Stimulated activated CD4-positive, alpha-beta T cell treated with anti-CD3 and anti-CD28 coated beads, Interleukin-2, amount 100 ng/mL, for 4 hours (primary cell): Measurements from ENCODE around the gene ZDHHC4.
"Not testable (repeated sequence)": the region's sequence is repeated elsewhere in the genome, so short reads cannot be mapped to it uniquely, and the experiment has no call there.

Experiments used
- DNase-seq: peaks from one replicate; pipeline ENCODE4 v3.0.0-alpha.2; 2020; ENCODE audit warnings: low read depth

ZDHHC4 gene

DNA sequence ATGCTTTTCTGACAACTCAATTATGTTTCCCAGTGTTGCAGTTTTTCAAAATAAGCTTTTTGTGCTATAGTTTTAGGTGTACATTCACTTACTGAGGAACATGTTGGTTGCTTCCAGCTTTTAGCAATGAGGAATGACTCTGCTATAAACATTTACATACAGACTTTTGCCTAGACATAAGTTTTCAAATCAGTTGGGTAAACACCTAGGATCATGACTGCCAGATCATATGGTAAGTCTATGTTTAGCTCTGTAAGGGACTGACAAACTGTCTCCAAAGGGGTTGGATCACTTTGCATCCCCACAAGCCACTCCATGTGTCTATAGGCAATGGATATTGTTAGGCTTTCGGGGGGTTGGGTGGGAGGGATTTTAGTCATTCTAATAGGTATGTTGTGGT lies 15.1 kb upstream of the ZDHHC4 start:
- no peak for DNase-seq

DNA sequence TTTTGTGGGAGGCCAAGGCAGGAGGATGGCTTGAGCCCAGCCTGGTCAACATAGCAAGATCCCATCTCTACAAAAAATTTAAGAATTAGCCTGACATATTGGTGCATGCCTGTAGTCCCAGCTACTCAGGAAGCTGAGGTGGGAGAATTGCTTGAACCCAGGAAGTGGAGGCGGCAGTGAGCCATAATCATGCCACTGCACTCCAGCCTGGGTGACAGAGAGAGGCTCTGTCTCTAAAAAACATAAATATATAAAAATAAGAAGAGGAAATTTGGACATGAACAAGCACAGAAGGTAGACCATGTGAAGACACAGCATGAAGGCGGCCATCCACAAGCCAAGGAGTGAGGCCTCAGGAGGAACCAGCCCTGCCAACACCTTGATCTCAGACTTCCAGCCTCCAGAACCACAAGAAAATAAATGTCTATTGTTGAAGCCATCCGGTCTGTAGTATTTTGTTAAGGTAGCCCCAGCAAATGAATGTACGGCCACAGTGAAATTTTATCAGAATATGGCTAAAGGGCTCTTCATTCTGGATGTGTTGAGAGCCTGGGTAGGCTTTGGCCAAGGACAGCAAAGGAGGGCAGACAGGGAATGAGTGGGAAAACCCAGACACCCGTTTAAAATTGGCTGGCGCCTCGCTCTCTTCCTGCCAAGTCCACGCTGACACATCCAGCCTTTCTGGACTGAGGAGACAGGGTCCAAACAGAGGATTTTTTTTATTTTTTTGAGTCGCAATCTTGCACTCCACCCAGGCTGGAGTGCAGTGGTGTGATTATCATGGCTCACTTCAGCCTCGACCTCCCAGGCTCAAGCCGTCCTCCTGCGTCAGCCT lies 13.1 kb upstream of the ZDHHC4 start:
- no peak for DNase-seq

DNA sequence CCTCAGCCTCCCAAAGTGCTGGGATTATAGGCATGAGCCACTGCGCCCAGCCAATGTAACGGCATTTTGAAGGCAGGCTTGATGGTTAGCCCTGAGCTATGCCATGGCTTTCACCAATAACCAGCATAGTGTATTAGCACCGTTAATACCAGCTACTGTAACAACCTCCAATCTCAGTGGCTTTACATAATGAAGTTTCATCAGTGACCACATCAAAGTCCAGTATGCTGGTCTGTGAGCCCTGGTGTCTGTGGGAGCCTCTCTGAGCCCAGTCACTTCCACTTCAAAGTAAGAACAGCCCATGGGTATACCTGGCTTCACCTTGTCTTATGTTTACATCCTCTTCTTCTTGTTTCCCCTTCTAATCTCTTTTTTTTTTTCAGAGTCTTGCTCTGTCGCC lies 11.6 kb upstream of the ZDHHC4 start:
- DNase-seq: no peak

DNA sequence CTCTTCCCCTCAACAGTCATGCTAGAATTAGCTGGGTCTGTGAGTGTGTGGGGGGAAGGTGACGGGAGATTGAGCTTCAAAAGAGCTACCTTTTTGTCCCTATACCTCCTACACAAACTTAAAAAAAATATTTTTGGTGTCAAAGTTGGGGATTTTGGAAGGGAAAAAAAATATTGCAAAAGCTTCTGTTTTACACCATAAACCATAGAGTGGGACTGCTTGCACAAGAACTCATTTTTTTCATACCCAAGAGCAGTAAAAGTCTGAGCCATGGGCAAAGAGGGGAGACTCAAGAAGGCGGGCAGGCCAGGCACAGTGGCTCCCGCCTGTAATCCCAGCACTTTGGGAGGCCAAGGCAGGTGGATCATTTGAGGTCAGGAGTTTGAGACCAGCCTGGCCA lies 9.4 kb upstream of the ZDHHC4 start:
- no peak for DNase-seq

DNA sequence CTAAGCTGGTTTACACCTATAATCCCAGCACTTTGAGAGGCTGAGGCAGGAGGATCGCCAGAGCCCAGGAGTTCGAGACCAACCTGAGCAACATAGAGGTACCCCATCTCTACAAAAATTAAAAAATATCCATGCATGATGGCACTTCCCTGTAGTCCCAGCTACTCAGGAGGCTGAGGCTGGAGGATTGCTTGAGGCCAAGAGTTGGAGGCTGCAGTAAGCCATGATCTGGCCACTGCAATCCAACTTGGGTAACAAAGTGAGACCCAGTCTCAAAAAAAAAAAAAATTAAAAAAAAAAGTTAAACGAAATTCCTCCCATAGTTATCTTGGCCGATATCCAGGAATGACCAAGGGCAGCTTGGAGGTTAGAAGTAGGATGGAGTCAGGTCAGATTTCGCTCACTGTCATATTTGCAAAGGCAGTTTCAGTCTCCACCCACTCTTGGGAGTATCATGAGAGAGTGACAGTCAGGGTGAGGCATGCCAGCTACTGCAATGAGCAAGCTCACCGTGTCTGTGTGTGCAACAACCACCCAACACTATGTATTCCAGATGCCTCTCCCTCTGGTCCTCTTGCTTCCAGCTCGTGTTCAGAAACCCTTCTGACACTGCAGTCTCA lies 6.0 kb upstream of the ZDHHC4 start:
- no peak for DNase-seq

DNA sequence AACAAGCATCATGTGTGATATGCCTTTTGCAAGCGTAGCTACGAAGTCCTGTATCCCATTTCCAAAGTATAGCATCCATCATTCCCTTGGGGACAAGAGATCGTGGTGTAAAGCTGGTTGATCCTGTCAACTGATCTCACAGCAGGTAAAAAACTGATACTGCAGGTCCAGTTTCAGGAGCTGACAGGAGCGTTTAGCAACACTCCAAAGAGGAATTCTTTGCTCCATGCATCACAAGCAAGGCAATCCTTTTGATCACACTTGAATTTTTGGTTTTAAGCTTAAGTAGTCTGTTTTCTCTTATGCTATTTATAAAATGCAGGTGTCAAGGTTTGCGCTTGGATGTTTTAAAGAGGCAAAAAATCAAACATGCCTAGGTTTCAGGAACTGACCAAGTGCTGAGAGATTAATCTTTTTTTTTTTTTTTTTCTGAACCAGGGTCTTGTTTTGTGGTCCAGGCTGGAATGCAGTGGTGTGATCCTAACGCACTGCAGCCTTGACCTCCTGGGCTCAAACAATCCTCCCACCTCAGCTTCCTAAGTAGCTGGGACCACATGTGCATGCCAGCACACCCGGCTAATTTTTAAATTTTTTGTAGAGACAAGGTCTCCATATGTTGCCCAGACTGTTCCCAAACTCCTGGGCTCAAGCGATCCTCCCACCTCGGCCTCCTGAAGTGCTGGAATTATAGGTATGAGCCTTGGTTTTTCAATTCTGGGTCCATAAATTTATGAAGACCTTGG lies 1.8 kb upstream of the ZDHHC4 start:
- no peak for DNase-seq

DNA sequence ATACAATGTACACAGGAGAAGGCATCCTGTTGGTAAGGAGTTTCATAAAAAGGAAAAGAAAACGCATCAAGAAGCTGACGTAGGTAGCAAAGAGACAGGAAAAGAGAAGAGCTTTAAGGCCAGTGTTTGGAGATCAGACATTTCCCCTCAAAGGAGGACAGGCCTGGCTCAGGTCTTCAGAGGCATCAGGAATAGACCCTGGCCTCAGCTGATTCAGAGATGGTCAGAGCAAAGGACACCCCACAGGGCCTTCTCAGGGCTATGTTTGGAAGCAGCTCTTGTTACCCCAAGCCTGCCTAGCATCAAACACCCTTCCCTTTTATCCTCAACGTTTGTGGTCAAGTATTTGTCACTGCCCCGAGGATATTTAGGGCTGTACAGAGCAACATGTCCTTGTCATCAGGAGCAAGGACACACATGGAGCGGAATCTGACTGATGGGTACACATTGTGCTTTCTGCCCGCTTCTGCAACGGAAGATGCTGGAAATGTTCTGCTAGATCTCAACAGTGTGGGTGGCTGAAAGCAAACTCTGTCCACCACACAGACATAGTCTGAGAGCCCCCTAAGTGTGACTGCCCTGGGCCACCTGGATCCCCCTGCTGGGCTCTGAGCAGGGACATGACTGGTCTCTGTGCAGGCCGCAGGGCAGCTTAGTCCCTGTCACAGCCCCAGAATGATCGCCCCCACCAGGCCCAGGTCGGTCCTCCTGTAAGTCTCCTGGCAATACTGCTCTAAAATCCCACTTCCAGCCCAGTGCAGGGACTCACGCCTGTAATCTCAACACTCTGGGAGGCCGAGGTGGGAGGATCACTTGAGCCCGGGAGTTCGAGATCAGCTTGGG lies 1.0 kb upstream of the ZDHHC4 start:
- DNase-seq: no peak

DNA sequence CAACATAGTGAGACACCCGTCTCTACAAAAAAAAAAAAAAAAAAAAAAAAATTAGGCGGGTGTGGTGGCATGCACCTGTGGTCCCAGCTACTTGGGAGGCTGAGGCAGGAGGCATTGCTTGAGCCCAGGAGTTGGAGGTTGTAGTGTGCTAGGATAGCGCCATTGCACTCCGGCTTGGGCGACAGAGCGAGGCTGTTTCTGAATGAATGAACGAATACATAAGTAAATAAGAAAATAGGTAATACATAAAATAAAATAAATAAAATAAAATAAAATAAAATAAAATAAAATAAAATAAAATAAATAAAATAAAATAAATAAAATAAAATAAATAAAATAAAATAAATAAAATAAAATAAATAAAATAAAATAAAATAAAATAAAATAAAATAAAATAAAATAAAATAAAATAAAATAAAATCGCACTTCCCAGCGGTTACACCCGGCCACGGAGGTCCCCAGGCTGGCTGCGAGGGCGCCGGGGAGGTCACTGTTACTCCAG lies 336 bp upstream of the ZDHHC4 start:
- not testable (repeated sequence) for DNase-seq

DNA sequence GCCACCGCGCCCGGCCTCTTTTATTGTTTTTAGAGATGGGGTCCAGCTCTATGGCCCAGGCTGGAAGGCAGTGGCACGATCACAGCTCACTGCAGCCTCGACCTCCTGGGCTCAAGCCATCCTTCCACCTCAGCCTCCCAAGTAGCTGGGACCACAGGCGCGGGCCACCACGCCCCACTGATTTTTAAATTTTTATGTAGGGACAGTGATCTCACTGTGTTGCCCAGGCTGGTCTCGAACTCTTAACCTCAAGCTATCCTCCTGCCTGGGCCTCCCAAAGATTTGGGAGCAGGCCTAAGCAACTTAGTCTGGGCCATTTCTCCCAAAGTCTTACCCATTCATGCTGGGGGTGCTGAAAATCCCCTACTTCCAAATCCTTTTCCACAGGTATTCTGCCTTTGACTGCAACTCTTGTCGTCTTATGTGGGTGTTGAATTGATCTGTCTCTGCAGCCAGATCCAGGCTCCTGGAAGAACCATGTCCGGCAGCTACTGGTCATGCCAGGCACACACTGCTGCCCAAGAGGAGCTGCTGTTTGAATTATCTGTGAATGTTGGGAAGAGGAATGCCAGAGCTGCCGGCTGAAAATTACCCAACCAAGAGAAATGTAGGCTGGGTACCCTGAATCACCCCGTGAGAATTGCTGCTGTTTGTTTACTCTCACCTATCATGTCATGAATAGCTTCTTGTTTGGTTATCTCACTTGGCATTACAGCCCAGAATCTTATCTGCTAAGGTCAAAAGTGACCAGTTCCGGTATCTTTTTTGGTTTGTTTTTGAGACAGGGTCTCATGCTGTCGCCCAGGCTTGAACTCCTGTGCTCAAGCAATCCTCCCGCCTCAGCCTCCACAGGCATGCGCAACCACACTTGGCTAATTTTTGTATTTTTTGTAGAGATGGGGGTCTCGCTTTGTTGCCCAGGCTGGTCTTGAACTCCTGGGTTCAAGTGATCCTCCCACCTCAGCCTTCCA lies 1.1 kb downstream of the ZDHHC4 start:
- DNase-seq: no peak

DNA sequence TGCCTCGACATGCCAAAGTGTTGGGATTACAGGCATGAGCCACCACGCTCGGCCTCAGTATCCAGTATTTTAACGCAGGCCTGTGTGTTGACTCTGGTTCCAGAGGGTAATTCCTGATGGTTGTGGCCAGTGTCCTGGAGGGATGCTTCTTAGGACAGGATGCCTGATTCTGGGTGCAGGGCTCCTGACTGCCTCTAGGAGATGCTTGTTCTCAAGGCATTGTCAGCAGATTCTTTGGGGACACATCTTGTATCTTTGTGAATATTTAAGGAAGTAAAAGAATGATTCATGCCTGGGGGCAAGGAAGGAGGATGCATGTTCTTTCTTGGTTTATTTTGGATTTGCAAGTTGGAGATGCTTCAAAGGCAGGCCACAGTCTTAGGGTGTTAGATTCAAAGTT lies 2.2 kb downstream of the ZDHHC4 start:
- no peak for DNase-seq

DNA sequence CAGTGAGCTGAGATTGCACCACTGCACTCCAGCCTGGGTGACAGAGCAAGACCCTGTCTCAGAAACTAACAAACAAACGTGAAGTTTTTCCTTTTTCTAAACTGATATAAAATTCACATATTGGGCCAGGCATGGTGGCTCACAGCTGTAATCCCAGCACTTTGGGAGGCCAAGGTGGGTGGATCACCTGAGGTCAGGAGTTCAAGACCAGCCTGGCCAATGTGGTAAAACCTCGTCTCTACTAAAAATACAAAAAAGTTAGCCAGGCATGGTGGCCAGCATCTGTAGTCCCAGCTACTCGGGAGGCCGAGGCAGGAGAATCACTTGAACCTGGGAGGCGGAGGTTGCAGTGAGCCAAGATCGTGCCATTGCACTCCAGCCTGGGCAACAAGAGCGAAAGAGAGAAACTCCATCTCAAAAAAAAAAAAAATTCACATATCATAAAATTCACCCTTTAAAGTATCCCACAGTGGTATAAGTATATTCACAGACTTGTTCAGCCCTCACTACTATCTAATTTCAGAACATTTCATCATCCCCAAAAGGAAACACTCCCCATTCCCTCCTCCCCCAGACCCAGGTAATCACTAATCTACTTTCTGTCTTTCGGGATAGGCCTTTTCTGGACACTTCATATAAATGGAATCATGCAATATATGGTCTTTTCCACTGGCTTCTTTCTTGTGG lies 8.6 kb downstream of the ZDHHC4 start:
- not testable (repeated sequence) for DNase-seq

DNA sequence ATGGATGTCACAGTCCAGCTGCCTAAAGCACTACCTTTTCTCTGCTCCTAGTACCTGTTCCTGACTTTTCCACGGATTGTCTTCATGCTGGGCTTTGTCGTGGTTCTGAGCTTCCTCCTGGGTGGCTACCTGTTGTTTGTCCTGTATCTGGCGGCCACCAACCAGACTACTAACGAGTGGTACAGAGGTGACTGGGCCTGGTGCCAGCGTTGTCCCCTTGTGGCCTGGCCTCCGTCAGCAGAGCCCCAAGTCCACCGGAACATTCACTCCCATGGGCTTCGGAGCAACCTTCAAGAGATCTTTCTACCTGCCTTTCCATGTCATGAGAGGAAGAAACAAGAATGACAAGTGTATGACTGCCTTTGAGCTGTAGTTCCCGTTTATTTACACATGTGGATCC lies 11.3 kb downstream of the ZDHHC4 start:
- DNase-seq: no peak

DNA sequence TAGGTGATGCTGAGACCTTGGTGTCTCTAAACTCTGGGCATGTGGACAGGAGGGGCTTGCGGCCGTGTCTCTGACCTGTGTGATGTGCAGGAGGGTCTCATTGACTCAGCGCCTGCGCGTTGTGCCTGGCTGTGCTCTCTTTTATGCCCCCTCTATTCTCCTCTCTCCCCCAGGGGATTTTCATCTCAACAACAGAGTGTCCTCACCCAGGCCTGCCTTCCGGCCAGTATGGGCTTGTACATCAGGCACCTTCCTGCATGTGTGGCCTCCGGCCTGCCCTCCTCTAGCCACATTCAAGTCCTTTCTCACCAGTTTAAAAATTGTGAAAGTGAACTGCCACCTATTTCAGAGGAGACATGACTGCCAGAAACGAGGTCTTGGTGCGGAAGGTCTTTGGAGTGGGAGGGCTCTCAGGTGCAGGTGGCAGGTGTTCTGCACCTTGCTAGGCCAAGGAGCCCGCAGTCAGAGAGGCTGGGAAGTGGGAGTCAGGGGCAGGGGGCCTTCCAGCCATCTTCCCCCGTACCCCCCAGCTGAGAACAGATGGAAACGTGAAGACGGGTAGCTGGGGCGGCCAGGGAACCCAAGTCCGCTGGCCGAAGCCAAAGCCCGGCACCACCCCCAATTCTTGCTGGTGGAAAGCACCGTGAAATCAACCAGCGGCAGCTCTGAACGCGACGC lies 12.0 kb downstream of the ZDHHC4 start:
- no peak for DNase-seq

DNA sequence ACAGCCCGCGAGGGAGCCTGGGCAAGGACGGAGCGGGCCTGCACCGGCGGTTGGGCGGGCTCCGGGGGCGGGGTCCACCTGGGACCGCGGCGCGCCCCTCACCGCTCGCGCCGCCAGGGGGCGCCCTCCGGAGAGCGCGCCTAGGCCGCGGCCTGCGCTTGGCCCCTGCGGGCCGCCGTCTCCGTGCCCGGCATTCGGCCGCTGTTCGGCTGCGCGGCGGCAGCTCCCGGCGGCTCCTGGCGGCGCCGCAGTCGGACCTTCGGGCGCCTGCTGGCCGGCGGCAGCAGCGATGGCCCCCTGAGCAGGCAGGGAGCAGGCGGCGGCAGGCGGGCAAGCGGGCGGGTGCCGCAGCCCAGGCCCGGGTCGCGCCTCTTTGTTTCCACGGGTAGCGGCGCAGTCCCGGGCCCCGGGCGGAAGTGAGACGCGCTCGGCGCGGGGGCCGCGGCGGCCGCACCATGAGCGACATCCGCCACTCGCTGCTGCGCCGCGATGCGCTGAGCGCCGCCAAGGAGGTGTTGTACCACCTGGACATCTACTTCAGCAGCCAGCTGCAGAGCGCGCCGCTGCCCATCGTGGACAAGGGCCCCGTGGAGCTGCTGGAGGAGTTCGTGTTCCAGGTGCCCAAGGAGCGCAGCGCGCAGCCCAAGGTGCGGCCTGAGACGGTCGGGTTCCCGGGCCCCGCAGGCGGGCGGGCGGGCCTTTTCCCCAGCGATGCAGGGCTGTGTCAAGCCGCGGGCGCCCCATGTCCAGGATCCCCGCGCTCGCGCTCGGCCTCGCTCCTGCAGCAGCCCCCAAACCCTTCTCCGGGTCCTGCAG lies 12.8 kb downstream of the ZDHHC4 start, which contains the start of gene INTS15:
Gene INTS15 (plus strand): TSS at position 193 of the 816 bp plus-strand sequence. CDS start 263 bp downstream, at position 456.
- DNase-seq: peak; percentile 67

DNA sequence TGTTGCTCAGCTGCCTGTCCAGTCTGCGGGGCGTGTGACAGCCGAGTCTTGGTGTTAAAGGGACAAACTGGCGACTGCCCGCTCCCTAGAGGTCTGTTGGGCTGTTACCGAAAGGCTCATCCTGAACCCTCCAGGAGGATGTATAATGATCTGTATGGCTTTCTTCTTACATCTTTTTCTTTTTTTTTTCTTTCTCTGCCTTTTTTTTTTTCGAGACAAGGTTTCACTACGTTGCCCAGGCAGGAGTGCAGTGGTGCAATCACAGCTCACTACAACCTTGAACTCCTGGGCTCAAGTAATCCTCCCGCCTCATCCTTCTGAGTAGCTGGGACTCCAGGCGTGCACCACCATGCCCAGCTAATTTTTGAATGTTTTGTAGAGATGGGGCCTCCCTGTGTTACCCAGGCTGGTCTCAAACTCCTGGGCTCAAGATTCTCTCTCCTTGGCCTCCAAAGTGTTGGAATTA lies 13.4 kb downstream of the ZDHHC4 start:
- no peak for DNase-seq

DNA sequence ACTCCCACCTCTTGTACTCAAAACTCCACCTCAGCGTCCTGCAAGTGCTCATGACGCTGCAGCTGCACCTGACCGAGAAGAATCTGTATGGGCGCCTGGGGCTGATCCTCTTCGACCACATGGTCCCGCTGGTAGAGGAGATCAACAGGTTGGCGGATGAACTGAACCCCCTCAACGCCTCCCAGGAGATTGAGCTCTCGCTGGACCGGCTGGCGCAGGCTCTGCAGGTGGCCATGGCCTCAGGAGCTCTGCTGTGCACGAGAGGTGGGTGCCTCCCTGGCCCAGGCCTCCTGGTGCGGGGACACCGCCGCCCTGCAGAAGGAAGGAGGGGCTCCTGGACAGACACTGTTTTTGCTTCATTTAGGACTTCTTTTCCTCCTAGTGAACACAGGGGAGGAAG lies 22.8 kb downstream of the ZDHHC4 start:
- DNase-seq: no peak

DNA sequence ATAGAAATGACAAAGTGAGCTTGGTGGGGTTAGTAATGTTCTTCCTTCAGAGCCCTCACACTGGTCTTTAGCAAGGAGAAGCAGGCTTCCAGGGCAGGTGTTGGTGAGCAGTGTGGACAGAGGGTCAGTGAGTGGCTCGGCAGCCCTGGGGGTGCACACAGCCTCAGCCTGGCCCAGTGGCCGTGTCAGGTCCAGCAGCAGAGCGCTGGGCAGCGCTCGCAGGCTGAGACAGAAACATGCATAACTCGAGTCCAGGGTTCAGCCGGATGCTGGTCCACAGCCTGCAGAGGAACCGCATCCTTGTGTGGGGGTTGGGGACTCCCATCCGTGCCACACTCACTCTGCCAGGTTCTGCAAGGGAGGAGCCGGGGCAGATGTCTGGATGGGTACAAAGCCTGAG lies 27.2 kb downstream of the ZDHHC4 start:
- DNase-seq: no peak

DNA sequence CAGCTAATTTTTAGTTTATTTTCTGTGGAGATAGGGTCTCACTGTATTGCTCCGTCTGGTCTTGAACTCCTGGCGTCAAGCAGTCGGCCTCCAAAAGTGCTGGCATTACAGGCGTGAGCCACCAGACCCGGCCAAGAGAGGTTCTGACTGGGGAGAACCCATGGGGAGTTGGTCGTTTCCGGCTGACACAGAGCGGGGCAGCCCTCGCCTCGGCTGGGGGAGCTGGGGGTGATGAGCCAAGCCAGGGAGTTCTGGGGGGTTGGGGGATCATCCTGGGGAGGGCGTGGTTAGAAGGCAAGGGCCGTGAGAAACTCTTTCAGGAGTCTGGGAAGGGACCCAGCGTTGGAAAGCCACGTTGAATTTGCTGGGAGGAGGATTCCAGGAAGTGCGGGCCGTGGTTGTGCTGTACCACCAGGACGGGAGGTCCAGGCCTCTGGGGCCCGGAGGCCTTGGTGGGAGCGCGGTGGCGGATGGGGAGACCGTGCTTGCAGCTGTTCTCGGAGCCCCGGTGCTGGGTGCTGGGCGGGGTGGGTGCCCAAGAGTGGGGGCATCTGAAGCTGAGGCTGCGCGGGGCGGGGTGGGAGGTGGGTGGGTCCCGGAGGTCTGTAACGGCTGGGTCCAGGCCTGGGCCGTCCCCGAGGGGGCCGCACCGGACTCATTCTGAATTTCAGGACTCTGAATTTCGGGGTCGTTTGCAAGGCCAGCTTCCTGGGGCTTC lies 29.8 kb downstream of the ZDHHC4 start:
- no peak for DNase-seq
